Fibroblast of villous mesenchyme (primary cell): ENCODE data around the gene FXN. TPM values are rescaled to one million over a fixed set of nuclear protein-coding genes. Genes with fewer than 3 reads are reported as not detected.
A peak's percentile ranks its signal among the peaks of the same experiment; 100 is the strongest.
"Not testable (repeated sequence)": the region's sequence is repeated elsewhere in the genome, so short reads cannot be mapped to it uniquely, and the experiment has no call there.

Experiments used
- DNase-seq: peaks from one replicate; pipeline ENCODE4 v3.0.0-alpha.2; 2010; ENCODE audit warnings: low read depth
- H3K4me3 ChIP-seq: 2 replicates; pipeline ENCODE4 v1.5.1; 2011; ENCODE audit warnings: low read depth, mild to moderate bottlenecking, low read length
- total RNA-seq: library from RNA; depleted of rRNA; stranded (reverse); fragments of >200 nt; gene quantifications from 2 replicates; pipeline ENCODE4 v1.2.3, GENCODE V29; 2012
- TF ChIP-seq, protein P1 (sequence below): IDR thresholded peaks from 2 replicates; pipeline ENCODE4 v1.5.1; 2012; ENCODE audit warnings: low read depth, mild to moderate bottlenecking, low read length; ENCODE audit not compliant: insufficient read depth

The FXN gene
- 2.6 TPM in 2 replicates for total RNA-seq

DNA sequence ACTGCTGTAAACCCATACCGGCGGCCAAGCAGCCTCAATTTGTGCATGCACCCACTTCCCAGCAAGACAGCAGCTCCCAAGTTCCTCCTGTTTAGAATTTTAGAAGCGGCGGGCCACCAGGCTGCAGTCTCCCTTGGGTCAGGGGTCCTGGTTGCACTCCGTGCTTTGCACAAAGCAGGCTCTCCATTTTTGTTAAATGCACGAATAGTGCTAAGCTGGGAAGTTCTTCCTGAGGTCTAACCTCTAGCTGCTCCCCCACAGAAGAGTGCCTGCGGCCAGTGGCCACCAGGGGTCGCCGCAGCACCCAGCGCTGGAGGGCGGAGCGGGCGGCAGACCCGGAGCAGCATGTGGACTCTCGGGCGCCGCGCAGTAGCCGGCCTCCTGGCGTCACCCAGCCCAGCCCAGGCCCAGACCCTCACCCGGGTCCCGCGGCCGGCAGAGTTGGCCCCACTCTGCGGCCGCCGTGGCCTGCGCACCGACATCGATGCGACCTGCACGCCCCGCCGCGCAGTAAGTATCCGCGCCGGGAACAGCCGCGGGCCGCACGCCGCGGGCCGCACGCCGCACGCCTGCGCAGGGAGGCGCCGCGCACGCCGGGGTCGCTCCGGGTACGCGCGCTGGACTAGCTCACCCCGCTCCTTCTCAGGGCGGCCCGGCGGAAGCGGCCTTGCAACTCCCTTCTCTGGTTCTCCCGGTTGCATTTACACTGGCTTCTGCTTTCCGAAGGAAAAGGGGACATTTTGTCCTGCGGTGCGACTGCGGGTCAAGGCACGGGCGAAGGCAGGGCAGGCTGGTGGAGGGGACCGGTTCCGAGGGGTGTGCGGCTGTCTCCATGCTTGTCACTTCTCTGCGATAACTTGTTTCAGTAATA lies at the start of gene FXN:
Gene FXN, plus strand, starts transcription at position 315 of the 871 bp plus-strand sequence. Its CDS starts 31 bp downstream, at position 346.
- TF ChIP-seq, protein P1, sequence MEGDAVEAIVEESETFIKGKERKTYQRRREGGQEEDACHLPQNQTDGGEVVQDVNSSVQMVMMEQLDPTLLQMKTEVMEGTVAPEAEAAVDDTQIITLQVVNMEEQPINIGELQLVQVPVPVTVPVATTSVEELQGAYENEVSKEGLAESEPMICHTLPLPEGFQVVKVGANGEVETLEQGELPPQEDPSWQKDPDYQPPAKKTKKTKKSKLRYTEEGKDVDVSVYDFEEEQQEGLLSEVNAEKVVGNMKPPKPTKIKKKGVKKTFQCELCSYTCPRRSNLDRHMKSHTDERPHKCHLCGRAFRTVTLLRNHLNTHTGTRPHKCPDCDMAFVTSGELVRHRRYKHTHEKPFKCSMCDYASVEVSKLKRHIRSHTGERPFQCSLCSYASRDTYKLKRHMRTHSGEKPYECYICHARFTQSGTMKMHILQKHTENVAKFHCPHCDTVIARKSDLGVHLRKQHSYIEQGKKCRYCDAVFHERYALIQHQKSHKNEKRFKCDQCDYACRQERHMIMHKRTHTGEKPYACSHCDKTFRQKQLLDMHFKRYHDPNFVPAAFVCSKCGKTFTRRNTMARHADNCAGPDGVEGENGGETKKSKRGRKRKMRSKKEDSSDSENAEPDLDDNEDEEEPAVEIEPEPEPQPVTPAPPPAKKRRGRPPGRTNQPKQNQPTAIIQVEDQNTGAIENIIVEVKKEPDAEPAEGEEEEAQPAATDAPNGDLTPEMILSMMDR: peak; percentile 97
- DNase-seq: peak; percentile 79
- H3K4me3 ChIP-seq: peak within 1 kb of the TSS; percentile 74

DNA sequence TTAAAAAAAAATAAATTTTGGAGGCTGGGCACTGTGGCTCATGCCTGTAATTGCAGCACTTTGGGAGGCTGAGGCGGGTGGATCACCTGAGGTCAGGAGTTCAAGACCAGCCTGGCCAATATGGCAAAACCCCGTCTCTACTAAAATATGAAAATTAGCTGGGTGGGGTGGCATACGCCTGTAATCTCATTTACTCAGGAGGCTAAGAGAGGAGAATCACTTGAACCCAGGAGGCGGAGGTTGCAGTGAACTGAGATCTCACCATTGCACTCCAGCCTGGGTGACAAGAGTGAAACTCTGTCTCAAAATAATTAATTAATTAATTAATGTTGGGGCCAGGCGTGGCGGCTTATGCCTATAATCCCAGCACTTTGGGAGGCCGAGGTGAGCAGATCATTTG lies 48.6 kb upstream of the FXN start:
- not testable (repeated sequence) for H3K4me3 ChIP-seq, DNase-seq

DNA sequence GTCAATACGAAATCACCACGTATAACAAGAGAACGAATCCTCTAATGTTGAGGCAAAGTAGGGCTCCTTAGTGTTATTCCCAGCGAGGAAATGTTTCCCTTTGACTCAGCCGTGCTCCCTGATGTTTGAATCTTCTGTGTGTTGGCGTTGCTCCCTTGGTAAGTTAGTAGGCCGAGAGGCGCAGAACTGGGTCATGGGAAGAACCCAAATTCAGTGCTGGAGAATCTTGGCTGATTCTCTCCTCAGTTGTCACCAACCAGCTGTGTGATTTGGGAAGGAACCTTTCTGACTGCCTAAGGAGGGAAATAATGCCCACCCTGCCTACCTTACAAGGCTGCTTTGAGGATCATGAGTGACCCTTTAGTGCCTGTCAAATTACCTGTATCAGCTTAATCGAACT lies 44.1 kb upstream of the FXN start:
- TF ChIP-seq, protein P1: no peak

DNA sequence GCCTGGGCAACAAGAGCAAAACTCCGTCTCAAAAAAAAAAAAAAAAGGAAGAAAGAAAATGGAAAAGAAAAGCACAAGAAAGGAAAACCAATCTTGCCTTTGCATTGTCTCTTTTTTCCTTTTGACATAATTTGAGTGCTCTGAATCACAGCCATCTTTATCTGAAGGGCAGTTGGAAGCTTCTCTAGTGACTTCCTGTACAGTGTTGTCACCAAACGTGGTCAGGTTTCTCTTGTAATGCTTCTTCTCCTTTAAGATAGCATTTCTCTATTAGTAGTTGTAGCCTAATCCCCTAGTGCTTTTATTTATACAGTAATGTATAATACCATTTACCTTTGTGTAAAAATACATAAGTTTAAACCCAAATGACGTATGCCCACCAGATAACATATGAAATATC lies 39.8 kb upstream of the FXN start:
- DNase-seq: no peak
- H3K4me3 ChIP-seq: no peak overlapping the region
- TF ChIP-seq, protein P1: no peak

More for the DNA sequence above, 44.1 kb upstream of the FXN start:
- H3K4me3 ChIP-seq: no peak overlapping the region
- no peak for DNase-seq

DNA sequence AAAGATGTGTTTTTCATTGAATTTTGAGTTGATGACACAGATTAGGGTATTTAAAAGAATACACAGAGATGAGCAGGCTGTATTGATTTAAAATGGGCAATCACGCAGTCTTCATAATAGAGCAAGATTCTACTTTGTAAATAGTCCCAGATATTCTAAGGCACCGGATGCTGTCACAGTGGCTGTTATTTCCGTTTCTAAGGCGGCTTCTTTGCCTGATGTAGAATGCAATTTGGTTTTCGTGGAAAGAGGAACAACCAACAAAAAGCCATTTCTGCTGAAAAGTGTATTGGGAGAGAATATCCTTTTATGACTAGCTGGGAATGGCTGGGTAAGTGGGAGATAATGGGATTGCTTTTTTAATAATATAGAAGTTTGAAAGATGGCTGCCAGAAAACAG lies 39.1 kb upstream of the FXN start:
- H3K4me3 ChIP-seq: no peak overlapping the region
- TF ChIP-seq, protein P1: no peak
- no peak for DNase-seq

DNA sequence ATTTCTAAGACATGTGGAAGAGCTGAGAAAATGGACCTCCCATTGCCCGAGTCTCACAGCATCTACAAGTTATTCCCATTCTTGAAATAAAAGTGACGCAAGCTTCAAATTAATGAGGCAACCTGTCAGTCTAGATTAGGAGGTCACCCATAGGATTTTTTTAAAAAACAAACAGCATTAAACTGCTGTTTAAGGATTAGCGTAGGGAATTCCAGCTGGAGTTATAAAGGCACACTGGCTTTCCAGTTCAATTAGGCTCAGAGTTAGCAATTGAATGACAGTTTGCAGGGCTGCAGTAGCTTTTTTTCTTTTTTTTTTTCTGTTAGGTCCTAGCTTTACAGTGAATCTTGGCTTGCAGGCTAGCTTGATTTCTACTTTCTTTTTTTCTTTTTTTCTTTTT lies 37.9 kb upstream of the FXN start:
- DNase-seq: no peak
- TF ChIP-seq, protein P1: no peak
- H3K4me3 ChIP-seq: no peak overlapping the region

DNA sequence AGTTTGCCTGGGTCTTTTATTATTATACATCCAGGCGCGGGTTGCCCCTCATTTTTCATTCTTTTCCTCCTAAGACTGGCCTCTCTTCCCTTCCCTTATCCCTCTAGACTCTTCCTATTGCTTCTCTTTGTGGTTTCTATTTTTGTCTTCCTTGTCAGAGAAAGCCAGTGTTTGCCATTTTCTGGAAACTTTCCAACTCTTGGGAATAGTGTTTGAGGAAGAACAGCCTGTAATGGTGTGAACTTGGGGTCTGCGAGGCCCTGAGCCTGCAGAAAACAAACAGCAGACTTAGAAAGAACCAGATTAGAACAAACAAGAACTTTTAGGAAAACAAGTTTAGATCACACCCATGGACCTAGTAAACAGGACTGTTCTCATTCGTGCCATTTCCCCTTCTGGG lies 37.2 kb upstream of the FXN start:
- DNase-seq: no peak
- TF ChIP-seq, protein P1: no peak
- no peak overlapping the region for H3K4me3 ChIP-seq
